Measurements from ENCODE around the gene MFAP4.

Gene MFAP4

DNA sequence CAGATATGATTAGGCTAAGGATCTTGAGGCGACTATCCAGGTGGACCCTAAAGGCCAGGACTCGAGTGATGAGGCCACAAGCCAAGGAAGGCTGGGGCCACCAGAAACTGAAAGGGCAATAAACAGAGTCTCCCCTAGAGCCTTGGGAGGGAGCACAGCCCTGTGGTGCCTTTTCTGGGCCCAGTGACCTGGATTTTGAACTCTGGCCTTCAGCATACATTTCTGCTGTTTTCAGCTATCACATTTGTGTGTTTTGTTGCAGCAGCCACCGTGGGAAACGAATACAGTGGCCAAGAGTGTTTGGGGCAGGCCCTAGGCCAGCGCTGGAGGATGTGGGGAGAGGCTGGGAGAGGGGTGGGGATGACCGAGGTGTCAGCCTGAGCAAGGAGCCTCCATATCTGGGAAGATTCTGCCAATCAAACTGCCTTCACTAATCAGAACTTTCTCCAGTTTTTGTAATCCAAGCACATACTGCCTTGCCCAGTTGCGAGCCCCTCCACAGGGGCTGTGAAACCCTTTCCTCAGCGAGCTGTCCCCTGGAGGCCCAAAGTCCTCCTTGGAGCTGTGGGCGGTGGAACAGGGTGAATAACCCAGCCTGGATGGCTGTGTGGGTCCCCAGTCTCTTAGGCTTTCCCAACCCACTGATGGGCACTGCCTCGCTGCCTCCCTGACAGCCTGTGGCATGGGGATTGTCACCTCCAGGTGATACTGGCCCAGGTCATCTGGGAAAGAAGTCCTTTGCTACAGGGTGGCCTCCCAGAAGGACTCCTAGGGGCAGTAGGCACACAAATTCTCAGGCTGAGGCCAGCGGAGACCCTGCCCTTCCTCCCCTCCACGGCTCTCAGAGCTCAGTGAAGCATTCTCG is 41.3 kb downstream of the MFAP4 start:
- Mint-ChIP-seq H3K4me3 (no peak overlapping the region), H3K27me3 (peaks cover 10% of the 10 kb centered on the region), H3K27ac (no peak overlapping the region), H3K9me3 (no peaks in the 10 kb centered on the region), H3K36me3 (ENCODE audit: low read depth) (no peaks in the 10 kb centered on the region), H3K4me1 (ENCODE audit: low read depth) (no peaks in the 10 kb centered on the region)

DNA sequence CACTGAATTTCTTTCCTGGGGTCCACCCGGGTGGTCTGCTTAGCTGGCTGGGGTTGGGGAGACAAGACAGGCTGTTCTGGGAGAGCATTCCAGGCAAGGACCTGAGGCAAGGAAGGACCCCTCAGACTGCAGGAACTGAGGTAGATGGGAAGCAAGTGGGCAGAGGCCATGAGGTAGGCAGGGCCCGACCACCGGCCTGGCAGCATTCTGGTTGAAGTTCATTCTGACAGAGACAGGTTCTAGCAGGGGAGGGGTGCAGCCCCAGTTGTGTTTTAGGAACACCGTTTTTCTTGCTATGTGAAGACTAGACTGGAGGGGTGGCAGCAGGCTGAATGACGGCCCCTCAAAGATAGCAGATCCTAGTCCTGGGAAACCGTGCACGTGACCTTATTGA is 41.9 kb downstream of the MFAP4 start:
- Mint-ChIP-seq H3K36me3 (ENCODE audit: low read depth) (no peaks in the 10 kb centered on the region), H3K27ac (no peak overlapping the region), H3K4me1 (ENCODE audit: low read depth) (no peaks in the 10 kb centered on the region)

DNA sequence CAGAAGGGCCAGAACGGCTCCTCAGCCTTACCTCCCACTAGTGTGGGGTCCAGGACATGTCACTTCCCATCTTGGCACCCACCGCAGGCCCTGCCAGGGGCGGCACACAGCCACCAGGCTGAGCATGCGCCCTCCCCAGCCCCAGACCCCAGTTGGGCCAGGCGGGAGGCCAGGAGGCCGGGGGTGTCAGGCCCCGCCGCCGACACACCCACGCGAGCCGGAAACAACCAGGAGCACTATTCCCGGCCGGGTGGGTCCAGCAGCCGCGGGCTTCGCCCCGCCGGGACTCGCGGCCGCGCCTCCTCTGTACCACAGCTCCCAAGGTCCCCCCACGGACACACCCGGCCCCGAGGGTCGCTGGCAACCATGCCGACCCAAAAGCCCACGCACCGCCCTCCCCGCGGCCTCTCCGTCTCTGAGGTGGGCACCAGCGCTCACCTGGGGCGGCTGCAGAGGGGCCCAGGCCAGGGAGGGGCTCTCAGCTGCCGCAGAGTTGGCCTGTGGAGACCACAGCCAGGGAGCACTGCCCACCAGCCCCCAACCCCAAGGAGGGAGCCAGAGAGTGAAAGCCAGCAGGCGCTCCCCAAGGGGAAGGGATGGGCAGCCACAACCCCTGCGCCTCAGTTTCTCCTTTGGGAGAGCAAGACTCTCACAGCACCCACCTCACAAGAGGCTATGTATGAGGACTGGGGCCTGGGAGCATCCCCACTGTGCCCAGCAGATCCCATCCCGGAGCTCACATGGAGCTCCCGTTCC is 42.5 kb downstream of the MFAP4 start:
- Mint-ChIP-seq H3K27me3 (peaks cover 13% of the 10 kb centered on the region), H3K4me1 (ENCODE audit: low read depth) (no peaks in the 10 kb centered on the region), H3K4me3 (no peak overlapping the region), H3K27ac (no peak overlapping the region), H3K36me3 (ENCODE audit: low read depth) (no peaks in the 10 kb centered on the region), H3K9me3 (no peaks in the 10 kb centered on the region)

More for the DNA sequence above, 41.9 kb downstream of the MFAP4 start:
- no peak overlapping the region for H3K4me3 Mint-ChIP-seq
- no peaks in the 10 kb centered on the region for H3K9me3 Mint-ChIP-seq
- H3K27me3 Mint-ChIP-seq: peaks cover 11% of the 10 kb centered on the region

DNA sequence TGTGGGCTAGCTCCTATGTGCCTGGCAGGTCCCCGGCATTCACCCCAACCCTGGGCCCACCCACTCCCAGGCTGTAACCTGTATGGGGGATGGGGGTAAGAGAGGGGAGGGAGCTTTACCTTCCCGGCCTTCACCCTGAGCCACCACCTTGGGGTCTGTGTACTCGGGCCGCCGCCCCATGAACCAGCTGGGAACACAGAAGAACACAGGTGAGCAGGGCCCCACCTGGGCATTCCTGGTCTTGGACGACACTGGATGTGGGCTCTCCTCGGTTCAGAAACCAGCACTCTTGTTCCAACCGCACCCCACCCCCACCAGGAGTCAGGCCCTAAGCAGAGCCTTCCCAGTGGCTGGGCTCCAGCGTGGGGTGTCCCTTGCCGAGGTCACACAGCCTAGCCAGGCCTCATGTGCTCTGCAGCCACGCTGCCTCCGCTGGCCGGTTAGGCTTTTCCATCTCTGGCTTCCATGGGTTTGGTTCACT is 43.3 kb downstream of the MFAP4 start:
- H3K36me3 Mint-ChIP-seq (ENCODE audit: low read depth): no peaks in the 10 kb centered on the region
- no peaks in the 10 kb centered on the region for H3K9me3 Mint-ChIP-seq
- peaks cover 21% of the 10 kb centered on the region for H3K27me3 Mint-ChIP-seq
- no peak overlapping the region for H3K4me3 Mint-ChIP-seq
- no peak overlapping the region for H3K27ac Mint-ChIP-seq
- H3K4me1 Mint-ChIP-seq (ENCODE audit: low read depth): no peaks in the 10 kb centered on the region

DNA sequence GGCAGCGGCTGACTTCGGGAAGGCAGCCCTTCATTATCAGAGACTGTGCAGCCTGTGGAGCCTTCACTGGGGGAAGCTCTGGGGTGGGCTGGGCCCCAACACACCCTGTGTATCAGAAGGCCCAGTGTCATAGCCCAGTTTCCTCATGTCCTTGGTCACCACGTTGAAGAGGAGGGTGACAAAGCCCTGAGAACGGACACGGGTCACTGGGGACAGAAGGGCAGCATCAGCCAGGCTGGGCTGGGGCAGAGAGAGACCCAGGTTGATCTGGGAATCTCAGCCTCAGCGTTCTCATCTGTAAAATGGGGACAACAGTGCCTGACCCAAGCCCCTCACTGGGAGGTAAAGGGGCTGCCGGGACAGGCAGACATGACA is 43.7 kb downstream of the MFAP4 start:
- H3K27ac Mint-ChIP-seq: no peak overlapping the region
- H3K9me3 Mint-ChIP-seq: no peaks in the 10 kb centered on the region
- H3K36me3 Mint-ChIP-seq (ENCODE audit: low read depth): no peaks in the 10 kb centered on the region
- H3K4me1 Mint-ChIP-seq (ENCODE audit: low read depth): no peaks in the 10 kb centered on the region
- peaks cover 21% of the 10 kb centered on the region for H3K27me3 Mint-ChIP-seq
- no peak overlapping the region for H3K4me3 Mint-ChIP-seq

DNA sequence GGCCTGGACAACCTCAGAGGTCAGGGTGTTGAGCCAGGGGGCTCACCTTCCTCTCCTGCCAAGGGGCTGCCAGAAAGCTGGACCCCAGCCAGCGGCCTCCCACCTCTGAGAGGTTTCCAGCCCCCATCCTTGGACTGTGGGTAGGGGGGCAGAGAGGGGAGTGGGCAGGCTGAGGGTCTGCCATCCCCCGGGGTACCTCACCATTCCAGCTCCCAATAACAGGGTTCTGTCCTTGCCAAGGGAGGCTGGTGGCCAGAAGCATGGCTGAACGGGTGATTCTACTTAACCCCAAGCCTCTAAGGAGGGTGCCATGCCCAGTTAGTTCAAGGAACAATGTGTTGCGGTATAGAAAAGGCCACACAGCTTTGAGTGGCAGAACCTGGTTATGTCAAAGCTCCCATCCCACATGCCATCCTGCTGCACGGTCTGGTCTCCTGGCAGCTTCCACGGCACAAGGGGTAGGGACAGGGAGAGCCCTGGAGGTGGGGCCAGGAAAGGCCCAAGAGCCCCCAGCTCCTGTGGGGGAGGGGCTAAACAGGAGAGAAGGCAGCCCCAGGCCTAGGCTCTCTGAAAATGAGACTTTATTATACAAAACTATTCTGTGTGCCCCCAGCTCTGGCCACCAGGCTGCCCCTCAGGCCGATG is 44.3 kb downstream of the MFAP4 start:
- H3K27me3 Mint-ChIP-seq: peaks cover 21% of the 10 kb centered on the region
- no peak overlapping the region for H3K4me3 Mint-ChIP-seq
- H3K9me3 Mint-ChIP-seq: no peaks in the 10 kb centered on the region
- H3K36me3 Mint-ChIP-seq (ENCODE audit: low read depth): no peaks in the 10 kb centered on the region
- no peaks in the 10 kb centered on the region for H3K4me1 Mint-ChIP-seq (ENCODE audit: low read depth)
- H3K27ac Mint-ChIP-seq: no peak overlapping the region

DNA sequence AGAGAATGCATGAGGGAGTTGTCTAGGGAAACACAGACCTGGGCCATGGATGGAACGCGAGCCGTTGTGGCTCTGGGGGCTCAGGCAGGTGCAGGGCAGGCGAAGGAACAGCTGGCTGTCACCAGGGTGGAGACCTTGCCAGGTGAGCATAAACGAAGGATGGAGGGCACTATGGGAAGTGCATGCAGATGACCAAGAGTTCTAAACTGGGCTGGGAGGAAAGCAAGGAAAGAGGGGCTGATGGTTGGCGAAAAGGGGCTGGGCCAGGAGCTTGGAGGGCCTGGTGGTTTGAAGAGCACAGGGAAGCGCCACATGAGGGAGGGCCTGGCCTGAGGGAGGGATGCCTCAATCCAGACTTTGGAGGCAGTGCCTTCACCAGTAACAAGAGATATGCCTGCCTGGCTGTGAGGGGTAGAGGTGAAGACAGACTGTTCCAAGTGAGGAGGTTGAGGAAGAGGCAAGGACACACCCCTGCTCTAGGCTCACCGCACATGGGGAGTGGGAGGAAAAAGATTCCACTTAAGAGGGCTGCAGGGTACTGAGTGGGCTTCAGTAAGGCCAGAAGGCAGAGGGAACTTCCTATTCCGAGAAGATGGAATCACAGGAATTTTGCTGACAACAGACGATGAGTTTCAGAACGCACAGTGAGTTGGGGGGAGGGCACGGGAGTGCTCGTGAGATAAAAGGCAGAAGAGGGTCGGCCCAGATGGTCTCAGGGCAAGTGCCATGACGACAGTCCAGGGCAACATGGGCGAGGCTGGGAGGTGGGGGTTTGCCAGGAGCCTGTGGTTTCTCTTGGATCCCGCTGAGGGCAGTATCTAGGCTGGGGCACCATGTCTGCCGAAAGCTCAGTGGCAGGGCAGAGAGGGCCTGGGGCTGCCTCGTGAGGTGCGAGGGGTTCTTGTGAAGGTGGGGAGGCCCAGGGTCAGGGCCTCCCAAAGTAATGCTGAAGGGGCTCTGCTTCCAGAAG is 45.1 kb downstream of the MFAP4 start:
- H3K36me3 Mint-ChIP-seq (ENCODE audit: low read depth): no peaks in the 10 kb centered on the region
- no peak overlapping the region for H3K27ac Mint-ChIP-seq
- H3K9me3 Mint-ChIP-seq: no peaks in the 10 kb centered on the region
- H3K4me1 Mint-ChIP-seq (ENCODE audit: low read depth): no peaks in the 10 kb centered on the region
- H3K27me3 Mint-ChIP-seq: peaks cover 24% of the 10 kb centered on the region
- H3K4me3 Mint-ChIP-seq: no peak overlapping the region

DNA sequence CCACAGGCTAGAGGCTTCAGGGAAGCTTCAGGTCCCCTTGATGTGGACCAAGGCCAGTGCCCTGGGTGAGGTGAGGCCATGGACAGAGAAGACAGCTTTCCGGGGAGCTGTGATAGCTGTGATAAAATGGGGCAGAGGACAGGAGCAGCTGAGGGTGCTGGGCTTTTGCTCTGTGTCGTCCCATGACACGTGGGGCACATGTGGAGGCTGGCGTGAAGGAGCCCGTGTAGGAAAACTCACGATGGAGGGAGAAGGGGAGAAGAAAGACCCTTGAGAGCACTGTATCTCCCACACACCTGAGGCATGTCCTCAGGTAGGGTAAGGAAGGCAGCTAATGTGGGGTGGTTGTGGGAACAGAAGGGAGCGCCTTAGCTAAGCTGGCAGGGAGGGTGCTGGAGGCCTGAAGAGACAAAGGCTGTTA is 45.8 kb downstream of the MFAP4 start:
- Mint-ChIP-seq H3K27ac (no peak overlapping the region), H3K4me3 (no peak overlapping the region), H3K4me1 (ENCODE audit: low read depth) (no peaks in the 10 kb centered on the region), H3K9me3 (no peaks in the 10 kb centered on the region), H3K36me3 (ENCODE audit: low read depth) (no peaks in the 10 kb centered on the region), H3K27me3 (peaks cover 24% of the 10 kb centered on the region)

DNA sequence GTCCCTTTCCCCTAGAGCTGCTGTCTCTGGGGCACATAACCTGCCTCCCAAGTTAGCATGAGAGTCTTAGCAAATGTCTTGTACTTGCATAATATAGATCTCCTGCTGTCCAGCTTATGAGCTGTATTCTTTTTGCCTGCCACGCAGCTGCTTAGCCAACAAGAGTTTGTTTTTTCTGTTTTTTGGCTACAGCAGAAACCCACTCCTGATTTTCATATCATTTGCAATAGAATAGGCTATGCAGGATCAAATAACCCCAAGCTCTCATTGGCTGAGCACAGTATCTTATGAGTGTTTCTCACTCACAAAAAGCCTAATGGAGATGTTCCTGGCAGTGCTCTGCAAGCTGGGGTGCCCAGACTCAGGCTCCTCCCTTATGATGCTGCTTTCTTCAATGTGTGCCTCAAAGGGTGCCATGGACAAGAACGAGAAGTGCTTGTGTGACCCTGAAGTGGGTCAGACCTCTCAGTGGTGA is 47.6 kb downstream of the MFAP4 start:
- Mint-ChIP-seq H3K36me3 (ENCODE audit: low read depth) (no peaks in the 10 kb centered on the region), H3K27me3 (peaks cover 24% of the 10 kb centered on the region), H3K4me3 (no peak overlapping the region), H3K9me3 (no peaks in the 10 kb centered on the region), H3K4me1 (ENCODE audit: low read depth) (no peaks in the 10 kb centered on the region), H3K27ac (no peak overlapping the region)

DNA sequence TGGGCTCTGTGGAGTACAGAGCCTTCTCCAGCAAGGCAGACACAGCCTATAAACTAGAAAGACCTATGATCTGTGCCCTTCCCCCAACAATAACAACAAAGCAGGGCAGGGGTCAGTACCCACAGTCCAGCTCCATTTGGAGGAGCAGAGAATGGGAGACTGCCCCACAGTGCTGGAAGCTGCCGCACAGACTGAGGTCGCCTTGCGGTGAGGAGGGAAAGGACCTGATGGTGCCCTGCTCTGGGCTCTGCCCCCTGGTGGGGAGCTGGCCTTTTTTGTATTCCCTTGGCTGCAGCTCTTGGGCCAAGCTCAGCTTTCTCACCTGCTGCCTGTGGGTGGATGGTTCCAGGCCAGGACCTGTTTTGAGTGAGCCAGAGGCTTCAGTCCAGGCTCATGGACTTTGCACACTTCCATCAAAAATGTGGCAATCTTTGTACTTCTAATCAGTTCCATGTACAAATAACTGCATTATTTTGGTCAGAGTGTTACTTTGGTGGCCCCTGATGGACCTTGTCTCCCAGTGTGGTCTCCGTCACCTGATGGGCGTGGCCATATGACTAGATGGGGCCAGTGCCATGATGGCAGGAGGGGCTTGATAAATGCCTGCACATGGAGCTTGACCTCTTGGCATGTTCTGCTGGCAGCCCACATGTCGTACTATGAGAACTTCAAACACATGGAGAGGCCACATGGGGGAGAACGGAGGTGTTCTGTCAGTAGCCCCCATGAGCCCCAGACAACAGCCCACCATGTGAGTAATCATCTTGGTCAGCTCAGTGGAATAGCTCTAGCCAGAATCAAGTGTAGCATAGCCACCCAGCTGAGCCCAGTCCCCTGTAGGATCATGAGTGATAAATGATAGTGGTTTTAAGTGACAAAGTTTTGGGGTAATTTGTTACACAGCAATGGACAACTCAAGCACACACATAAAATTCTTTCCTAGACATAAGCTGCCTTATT is 48.7 kb downstream of the MFAP4 start:
- no peak overlapping the region for H3K27ac Mint-ChIP-seq
- H3K4me3 Mint-ChIP-seq: no peak overlapping the region
- H3K9me3 Mint-ChIP-seq: no peaks in the 10 kb centered on the region
- no peaks in the 10 kb centered on the region for H3K36me3 Mint-ChIP-seq (ENCODE audit: low read depth)
- H3K4me1 Mint-ChIP-seq (ENCODE audit: low read depth): no peaks in the 10 kb centered on the region
- H3K27me3 Mint-ChIP-seq: peaks cover 24% of the 10 kb centered on the region

DNA sequence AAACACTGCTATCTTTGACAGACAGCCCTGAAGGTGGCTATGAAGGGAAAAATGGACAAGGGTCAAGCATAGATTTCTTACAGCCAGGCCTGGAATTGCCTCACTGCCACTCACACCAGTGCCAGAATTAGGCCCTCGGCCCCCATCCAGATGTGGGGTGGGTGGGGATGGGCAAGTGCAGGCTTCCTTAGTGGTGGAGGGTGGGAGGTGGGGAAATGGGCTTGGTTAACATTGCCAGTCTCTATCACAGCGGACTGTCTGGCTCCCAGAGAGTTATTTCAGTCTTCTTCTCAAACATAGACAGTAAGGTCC is 49.3 kb downstream of the MFAP4 start:
- Mint-ChIP-seq H3K36me3 (ENCODE audit: low read depth) (no peaks in the 10 kb centered on the region), H3K4me1 (ENCODE audit: low read depth) (peaks cover 2% of the 10 kb centered on the region), H3K27me3 (peaks cover 24% of the 10 kb centered on the region), H3K4me3 (no peak overlapping the region), H3K9me3 (no peaks in the 10 kb centered on the region), H3K27ac (no peak overlapping the region)

DNA sequence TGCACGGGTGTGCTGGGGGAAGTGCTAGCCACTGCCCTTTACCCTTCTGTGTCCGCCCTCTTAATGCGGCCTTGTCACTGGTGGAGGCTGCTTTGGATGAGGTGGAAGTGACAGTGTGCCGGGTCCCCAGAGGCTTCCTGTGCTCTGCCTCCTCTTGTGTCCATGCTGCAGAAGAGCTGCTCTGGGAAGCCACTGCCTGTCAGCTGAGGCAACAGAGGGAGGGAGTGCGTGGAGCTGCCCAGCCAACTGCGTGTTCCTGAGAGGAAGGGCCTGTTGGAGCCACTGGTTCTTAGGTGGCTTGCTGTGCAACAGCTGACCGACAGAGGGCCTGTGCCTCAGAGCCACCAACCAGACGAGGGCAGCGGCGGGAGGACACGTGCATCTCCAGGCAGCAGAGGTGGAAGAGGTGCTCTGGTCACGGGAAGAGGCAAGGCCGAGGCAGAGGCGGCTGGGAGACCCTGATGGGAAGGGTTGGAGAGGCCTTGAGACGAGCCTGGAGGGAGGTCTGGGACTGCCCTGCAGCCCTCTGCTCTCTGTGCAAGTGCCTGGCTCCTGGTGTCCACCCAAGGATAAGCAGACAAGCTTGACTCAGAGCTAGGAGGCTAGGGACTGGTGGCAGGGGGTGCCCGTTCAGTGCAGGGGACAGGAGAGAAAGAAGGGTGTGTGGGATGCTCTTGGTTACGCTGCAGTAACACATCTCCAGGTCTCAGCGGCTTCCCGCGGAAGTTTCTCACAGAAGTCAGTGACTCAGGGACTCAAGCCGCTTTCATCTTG is 49.9 kb downstream of the MFAP4 start:
- H3K4me1 Mint-ChIP-seq (ENCODE audit: low read depth): peaks cover 6% of the 10 kb centered on the region
- H3K4me3 Mint-ChIP-seq: no peak overlapping the region
- no peak overlapping the region for H3K27ac Mint-ChIP-seq
- H3K9me3 Mint-ChIP-seq: no peaks in the 10 kb centered on the region
- peaks cover 24% of the 10 kb centered on the region for H3K27me3 Mint-ChIP-seq
- no peaks in the 10 kb centered on the region for H3K36me3 Mint-ChIP-seq (ENCODE audit: low read depth)

Measured in stimulated activated naive CD8-positive, alpha-beta T cell treated with anti-CD3 and anti-CD28 coated beads, Interleukin-15, Interleukin-2, amounts not matched to agents 100 ng/mL and 50 ng/mL, for 24 hours (primary cell).